Measurements from ENCODE around the gene AKR1E2.
"Not testable (repeated sequence)": the region's sequence is repeated elsewhere in the genome, so short reads cannot be mapped to it uniquely, and the experiment has no call there.

Gene AKR1E2

GRCh38 chr10:4813496-4813895, 12.5 kb upstream of the AKR1E2 start:
- no peak for DNase-seq (ENCODE audit: low read depth, low spot score)

GRCh38 chr10:4815646-4816180, 10.3 kb upstream of the AKR1E2 start:
- not testable (repeated sequence) for DNase-seq (ENCODE audit: low read depth, low spot score)

- DNase-seq (ENCODE audit: low read depth, low spot score) = no peak
Measured at GRCh38 chr10:4816966-4817365, 9.0 kb upstream of the AKR1E2 start.

- DNase-seq (ENCODE audit: low read depth, low spot score) = no peak
Measured at GRCh38 chr10:4819067-4819466, 6.9 kb upstream of the AKR1E2 start.

GRCh38 chr10:4819707-4820106, 6.3 kb upstream of the AKR1E2 start:
- no peak for DNase-seq (ENCODE audit: low read depth, low spot score)

- DNase-seq (ENCODE audit: low read depth, low spot score) = no peak
Measured at GRCh38 chr10:4820804-4821401, 5.1 kb upstream of the AKR1E2 start.

GRCh38 chr10:4822208-4822607, 3.8 kb upstream of the AKR1E2 start:
- DNase-seq (ENCODE audit: low read depth, low spot score) = no peak

GRCh38 chr10:4824791-4825310, 1.2 kb upstream of the AKR1E2 start:
- no peak for DNase-seq (ENCODE audit: low read depth, low spot score)

- no peak for DNase-seq (ENCODE audit: low read depth, low spot score)
Measured at GRCh38 chr10:4825456-4825867, 545 bp upstream of the AKR1E2 start.

- no peak for DNase-seq (ENCODE audit: low read depth, low spot score)
Measured at GRCh38 chr10:4826792-4827324, 851 bp downstream of the AKR1E2 start.

- no peak for DNase-seq (ENCODE audit: low read depth, low spot score)
Measured at GRCh38 chr10:4828005-4828404, 2.0 kb downstream of the AKR1E2 start.

GRCh38 chr10:4830551-4830950, 4.5 kb downstream of the AKR1E2 start:
- DNase-seq (ENCODE audit: low read depth, low spot score) = no peak

- DNase-seq (ENCODE audit: low read depth, low spot score) = no peak
Measured at GRCh38 chr10:4831091-4831490, 5.1 kb downstream of the AKR1E2 start.

GRCh38 chr10:4833286-4833685, 7.3 kb downstream of the AKR1E2 start:
- no peak for DNase-seq (ENCODE audit: low read depth, low spot score)

- DNase-seq (ENCODE audit: low read depth, low spot score) = no peak
Measured at GRCh38 chr10:4834898-4835405, 8.9 kb downstream of the AKR1E2 start.

- no peak for DNase-seq (ENCODE audit: low read depth, low spot score)
Measured at GRCh38 chr10:4835494-4835918, 9.5 kb downstream of the AKR1E2 start.

- DNase-seq (ENCODE audit: low read depth, low spot score) = no peak
Measured at GRCh38 chr10:4836416-4836969, 10.5 kb downstream of the AKR1E2 start.

- DNase-seq (ENCODE audit: low read depth, low spot score) = no peak
Measured at GRCh38 chr10:4837551-4837950, 11.5 kb downstream of the AKR1E2 start.

- no peak for DNase-seq (ENCODE audit: low read depth, low spot score)
Measured at GRCh38 chr10:4838743-4839142, 12.7 kb downstream of the AKR1E2 start.

GRCh38 chr10:4839353-4839752, 13.3 kb downstream of the AKR1E2 start:
- DNase-seq (ENCODE audit: low read depth, low spot score) = no peak

GRCh38 chr10:4840151-4840550, 14.1 kb downstream of the AKR1E2 start:
- DNase-seq (ENCODE audit: low read depth, low spot score) = no peak

- no peak for DNase-seq (ENCODE audit: low read depth, low spot score)
Measured at GRCh38 chr10:4843525-4844180, 17.6 kb downstream of the AKR1E2 start.

Measured in smooth muscle cell of the brain vasculature (primary cell).